ENCODE results near the gene SESTD1.

SESTD1 gene

GRCh38 chr2:179239838-179240237, 24.8 kb downstream of the SESTD1 start:
- H3K4me3 ChIP-seq (ENCODE audit: low read depth, low read length), result no peak overlapping the region
- TF ChIP-seq, protein P1, sequence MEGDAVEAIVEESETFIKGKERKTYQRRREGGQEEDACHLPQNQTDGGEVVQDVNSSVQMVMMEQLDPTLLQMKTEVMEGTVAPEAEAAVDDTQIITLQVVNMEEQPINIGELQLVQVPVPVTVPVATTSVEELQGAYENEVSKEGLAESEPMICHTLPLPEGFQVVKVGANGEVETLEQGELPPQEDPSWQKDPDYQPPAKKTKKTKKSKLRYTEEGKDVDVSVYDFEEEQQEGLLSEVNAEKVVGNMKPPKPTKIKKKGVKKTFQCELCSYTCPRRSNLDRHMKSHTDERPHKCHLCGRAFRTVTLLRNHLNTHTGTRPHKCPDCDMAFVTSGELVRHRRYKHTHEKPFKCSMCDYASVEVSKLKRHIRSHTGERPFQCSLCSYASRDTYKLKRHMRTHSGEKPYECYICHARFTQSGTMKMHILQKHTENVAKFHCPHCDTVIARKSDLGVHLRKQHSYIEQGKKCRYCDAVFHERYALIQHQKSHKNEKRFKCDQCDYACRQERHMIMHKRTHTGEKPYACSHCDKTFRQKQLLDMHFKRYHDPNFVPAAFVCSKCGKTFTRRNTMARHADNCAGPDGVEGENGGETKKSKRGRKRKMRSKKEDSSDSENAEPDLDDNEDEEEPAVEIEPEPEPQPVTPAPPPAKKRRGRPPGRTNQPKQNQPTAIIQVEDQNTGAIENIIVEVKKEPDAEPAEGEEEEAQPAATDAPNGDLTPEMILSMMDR (IDR thresholded peaks at IDR 0.05; ENCODE audit: borderline replicate concordance, insufficient read depth, low read depth, low read length), result no peak

- TF ChIP-seq, protein P1 (IDR thresholded peaks at IDR 0.05; ENCODE audit: borderline replicate concordance, insufficient read depth, low read depth, low read length), result no peak
Measured at GRCh38 chr2:179239195-179239594, 25.4 kb downstream of the SESTD1 start.

GRCh38 chr2:179238027-179238426, 26.6 kb downstream of the SESTD1 start:
- TF ChIP-seq, protein P1 (IDR thresholded peaks at IDR 0.05; ENCODE audit: borderline replicate concordance, insufficient read depth, low read depth, low read length), result no peak
- no peak overlapping the region for H3K4me3 ChIP-seq (ENCODE audit: low read depth, low read length)

More at GRCh38 chr2:179239195-179239594, 25.4 kb downstream of the SESTD1 start:
- no peak overlapping the region for H3K4me3 ChIP-seq (ENCODE audit: low read depth, low read length)

DNA sequence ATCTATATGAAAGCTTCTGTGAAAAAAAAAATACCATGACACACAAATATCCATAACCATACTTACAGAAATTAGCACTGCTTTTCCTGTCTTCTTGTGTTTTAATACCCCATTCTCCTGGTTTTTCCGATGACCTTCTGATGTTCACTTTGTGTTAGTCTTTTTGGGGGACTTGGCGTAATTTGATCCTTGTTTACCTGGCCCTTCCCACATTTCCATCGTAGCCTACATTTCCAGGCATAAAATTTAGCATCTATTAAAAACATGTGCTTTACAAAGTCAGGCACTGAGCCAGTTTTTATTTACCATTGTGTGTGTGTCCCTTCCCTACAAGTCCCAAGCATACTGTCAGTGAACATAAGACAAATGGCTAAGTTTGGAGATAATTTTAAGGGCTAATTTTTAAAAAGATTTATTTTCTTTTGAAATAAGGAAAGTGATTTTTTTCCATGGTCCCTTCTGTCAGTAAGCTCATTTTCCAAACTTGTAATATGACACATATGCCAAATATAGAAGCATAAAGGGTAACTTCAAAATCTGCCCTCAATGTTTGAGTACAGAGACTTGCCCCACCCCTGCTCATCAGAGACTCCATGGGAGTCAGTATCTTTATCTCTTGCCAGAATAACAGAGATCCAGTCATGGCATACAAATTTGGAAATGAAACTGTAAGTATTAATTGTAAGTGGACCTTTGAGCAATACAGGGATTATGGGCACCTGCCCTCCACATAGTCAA, 27.3 kb downstream of the SESTD1 start:
- TF ChIP-seq, protein P1 (IDR thresholded peaks at IDR 0.05; ENCODE audit: borderline replicate concordance, insufficient read depth, low read depth, low read length), result no peak
- no peak overlapping the region for H3K4me3 ChIP-seq (ENCODE audit: low read depth, low read length)

DNA sequence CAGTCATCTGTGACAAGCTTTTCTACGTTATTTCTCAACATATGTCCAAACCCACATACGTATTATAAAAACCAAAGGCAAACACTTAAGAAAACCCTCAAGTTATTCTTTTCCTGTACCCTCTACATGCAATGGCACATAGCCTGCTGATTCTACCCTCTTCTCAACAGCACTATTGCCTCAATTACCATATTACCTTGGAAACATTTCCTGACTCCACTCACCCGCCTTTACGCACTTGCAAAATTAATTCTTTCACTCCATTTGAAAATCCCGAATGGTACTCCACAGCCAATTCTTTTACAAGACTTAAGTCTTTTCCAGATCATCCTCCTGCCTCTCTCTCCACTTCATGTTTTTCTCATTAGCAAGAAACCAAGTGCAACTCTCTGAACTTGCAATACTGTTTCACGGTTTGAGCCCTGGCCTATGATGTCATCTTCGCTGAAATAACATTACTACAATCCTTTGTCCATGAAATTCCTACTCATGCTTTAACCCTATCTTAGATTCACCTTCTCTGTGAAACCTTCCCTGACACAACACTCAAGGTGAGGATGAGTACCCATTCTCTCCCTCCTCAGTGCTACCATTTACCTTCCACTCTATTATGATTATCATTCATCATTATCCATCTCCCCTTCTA, 29.0 kb downstream of the SESTD1 start:
- TF ChIP-seq, protein P1 (IDR thresholded peaks at IDR 0.05; ENCODE audit: borderline replicate concordance, insufficient read depth, low read depth, low read length), result no peak
- no peak overlapping the region for H3K4me3 ChIP-seq (ENCODE audit: low read depth, low read length)

DNA sequence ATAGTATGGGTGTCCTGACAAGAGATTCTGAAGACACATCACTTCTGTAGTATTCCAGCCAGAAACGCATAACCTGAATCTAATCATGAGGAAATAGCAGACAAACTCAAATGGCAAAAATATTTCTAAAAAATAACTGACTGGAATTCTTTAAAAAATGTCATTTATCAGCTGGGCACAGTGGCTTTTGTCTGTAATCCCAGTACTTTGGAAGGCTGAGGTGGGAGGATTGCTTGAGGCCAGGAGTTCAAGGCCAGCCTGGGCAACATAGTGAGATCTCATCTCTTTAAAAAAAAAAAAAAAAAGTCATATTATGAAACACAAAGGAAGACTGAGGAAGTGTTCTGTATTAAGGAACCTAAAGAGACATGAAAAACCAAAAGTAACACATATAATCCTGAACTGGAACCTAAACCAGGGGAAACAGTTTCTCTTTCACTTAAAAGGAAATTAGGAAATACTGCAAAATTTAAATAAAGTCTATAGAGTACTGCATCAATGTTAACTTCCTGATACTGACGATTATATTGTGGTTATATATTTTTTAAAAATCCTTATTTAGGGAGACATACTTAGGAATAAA, 29.9 kb downstream of the SESTD1 start:
- TF ChIP-seq, protein P1 (IDR thresholded peaks at IDR 0.05; ENCODE audit: borderline replicate concordance, insufficient read depth, low read depth, low read length), result no peak
- H3K4me3 ChIP-seq (ENCODE audit: low read depth, low read length), result no peak overlapping the region
